IPS DF 6.9 (cell line): Measurements from ENCODE around the gene MTRF1.

Source experiments
- DNase-seq: peaks from one replicate; pipeline ENCODE4 v3.0.0-alpha.2; 2013; ENCODE audit warnings: low read depth, low spot score
- H3K27ac ChIP-seq: one replicate; pipeline ENCODE4 v1.5.1; 2013; ENCODE audit warnings: low read length, control low read depth
- H3K27me3 ChIP-seq: 2 replicates; pipeline ENCODE4 v1.6.1; 2013; ENCODE audit warnings: mild to moderate bottlenecking, low read length; ENCODE audit not compliant: control insufficient read depth, insufficient read depth
- H3K36me3 ChIP-seq: 2 replicates; pipeline ENCODE4 v1.6.1; 2013; ENCODE audit warnings: low read length; ENCODE audit not compliant: control insufficient read depth, insufficient read depth
- H3K4me1 ChIP-seq: 2 replicates; pipeline ENCODE4 v1.6.1; 2013; ENCODE audit warnings: low read length; ENCODE audit not compliant: control insufficient read depth, insufficient read depth
- H3K4me3 ChIP-seq: 2 replicates; pipeline ENCODE4 v1.5.1; 2013; ENCODE audit warnings: mild to moderate bottlenecking, low read length
- H3K9me3 ChIP-seq: 2 replicates; pipeline ENCODE4 v1.6.1; 2013; ENCODE audit warnings: low read length, inconsistent platforms; ENCODE audit not compliant: control insufficient read depth, insufficient read depth
- WGBS: extraction: QIAGEN DNeasy Blood & Tissue Kit; methylation state at CpG from one replicate; pipeline ENCODE4 v1.1.7; 2013; ENCODE audit warnings: mixed read lengths, missing lambda C conversion rate; ENCODE audit not compliant: insufficient read length, insufficient coverage; 5-methylcytosine and 5-hydroxymethylcytosine counted together

MTRF1 gene

DNA sequence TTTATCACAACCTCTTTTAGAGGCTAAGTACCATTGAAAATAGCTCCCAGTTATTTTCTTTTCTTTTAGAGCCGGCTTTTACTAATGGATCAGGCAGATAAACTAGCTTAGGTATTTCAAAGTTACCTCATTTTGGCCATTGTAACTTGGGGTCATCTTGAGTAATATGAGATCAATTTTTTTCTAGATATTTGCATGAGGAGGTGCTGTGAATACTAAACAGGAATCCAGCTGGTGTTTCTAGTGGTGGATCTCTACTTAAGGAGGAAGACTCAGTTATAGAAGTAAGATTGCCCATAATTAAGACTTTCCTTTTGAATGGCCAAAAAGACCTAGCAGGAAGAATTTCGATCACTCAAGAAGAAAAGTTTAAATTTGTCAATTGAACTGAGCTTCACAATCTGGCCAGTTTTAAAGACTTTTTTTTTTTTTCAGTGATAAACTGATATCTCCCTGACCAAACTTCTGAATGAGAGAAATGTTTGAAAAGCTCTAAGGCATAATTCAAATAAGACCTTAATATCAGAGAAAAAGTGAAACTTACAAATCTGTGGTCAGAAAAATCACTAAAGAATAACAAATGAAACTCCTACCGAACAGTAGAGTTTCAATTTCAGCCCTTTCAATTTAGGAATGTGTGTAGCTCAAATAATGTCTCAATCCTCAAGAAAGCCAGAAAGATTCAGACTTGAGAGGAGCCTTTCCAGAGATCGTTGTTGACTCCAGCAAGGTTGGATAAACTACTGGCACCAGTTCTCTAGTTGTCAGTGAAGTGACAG lies 36.1 kb upstream of the MTRF1 start:
- Histone ChIP-seq H3K4me3 (no peak overlapping the region), H3K4me1 (no peaks in the 10 kb centered on the region), H3K36me3 (no peaks in the 10 kb centered on the region), H3K27me3 (no peaks in the 10 kb centered on the region), H3K9me3 (no peaks in the 10 kb centered on the region), H3K27ac (no peak overlapping the region)
- no peak for DNase-seq
- no CpG with 5 or more reads among the region's 4 CpGs for WGBS

DNA sequence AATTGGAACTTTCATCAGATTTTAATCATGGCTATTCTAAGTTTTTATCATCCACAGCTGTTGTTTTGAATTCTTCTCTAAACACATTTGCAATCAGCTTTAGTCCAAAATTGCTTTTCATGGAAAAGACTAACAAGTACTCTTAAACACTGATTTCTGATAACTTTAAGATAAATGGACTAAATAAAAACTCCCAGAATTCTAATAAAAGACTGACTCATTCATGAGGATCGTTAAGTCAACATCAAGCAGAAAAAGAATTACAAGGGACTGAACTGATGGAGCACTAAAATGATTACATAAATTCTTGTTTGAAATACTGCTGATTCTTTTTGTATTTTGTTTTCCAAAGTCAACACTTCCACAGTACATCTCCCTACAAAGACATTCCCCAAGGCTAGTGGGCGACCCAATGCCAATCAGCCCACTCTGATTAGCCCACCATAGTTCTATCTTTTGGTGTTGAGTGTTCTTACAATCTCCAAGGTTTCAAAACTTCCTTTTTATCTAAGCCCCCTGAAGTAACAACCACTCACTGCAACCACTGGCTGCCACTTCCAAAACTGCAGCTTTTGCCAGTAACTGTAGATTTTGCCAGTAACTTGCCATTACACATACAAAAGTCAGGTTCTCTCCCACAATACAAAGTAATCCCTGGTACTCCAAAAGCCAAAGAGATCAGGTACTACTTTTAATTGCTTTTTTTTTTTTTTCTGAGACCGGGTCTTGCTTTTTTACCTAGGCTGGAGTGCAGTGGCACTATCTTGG lies 33.7 kb upstream of the MTRF1 start:
- H3K27me3 ChIP-seq, result no peaks in the 10 kb centered on the region
- no peaks in the 10 kb centered on the region for H3K9me3 ChIP-seq
- H3K4me1 ChIP-seq, result no peaks in the 10 kb centered on the region
- H3K36me3 ChIP-seq, result no peaks in the 10 kb centered on the region
- H3K4me3 ChIP-seq, result no peak overlapping the region
- no peak overlapping the region for H3K27ac ChIP-seq
- DNase-seq, result no peak
- WGBS, result no CpG with 5 or more reads among the region's 3 CpGs

DNA sequence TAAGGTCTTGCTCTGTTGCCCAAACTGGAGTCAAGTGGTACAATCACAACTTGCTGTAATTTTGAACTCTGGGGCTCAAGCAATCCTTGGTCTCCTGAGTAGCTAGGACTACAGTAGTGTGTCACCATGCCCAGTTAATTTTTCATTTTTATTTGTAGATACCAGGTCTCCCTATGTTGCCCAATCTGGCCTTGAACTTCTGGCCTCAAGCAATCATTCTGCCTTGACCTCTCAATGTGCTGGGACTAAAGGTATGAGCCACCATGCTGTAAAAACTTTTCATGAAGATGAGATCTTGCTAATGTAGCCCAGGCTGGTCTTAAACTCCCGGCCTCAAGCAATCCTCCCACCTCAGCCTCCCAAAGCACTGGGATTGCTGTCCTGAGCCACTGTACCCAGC lies 32.6 kb upstream of the MTRF1 start:
- Histone ChIP-seq H3K27ac (no peak overlapping the region), H3K4me1 (no peaks in the 10 kb centered on the region), H3K27me3 (no peaks in the 10 kb centered on the region), H3K36me3 (no peaks in the 10 kb centered on the region), H3K4me3 (no peak overlapping the region), H3K9me3 (no peaks in the 10 kb centered on the region)
- WGBS, result no CpG with 5 or more reads among the region's 1 CpG
- DNase-seq, result no peak

DNA sequence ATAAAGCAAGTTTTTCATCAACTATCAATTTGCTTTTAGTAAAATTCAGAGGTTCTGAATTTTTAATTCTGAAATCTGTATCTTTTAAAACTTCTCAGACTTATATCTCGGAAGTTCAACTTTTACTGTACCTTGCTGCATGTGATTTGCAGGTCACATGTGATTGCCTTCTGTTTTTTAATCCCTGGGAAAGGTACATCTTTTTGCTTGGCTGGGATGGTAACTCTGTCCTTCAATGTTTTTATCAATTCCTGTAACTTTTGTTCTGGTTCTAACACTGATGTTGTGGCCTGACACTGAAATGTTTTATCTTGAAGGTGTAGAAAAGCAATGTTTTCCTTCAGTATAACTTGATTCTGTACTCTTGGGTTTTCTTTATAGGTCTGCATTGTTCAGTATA lies 31.5 kb upstream of the MTRF1 start:
- H3K9me3 ChIP-seq, result no peaks in the 10 kb centered on the region
- H3K27ac ChIP-seq, result no peak overlapping the region
- no peak for DNase-seq
- H3K4me1 ChIP-seq, result no peaks in the 10 kb centered on the region
- no CpG with 5 or more reads among the region's 1 CpG for WGBS
- no peaks in the 10 kb centered on the region for H3K36me3 ChIP-seq
- no peak overlapping the region for H3K4me3 ChIP-seq
- H3K27me3 ChIP-seq, result no peaks in the 10 kb centered on the region

DNA sequence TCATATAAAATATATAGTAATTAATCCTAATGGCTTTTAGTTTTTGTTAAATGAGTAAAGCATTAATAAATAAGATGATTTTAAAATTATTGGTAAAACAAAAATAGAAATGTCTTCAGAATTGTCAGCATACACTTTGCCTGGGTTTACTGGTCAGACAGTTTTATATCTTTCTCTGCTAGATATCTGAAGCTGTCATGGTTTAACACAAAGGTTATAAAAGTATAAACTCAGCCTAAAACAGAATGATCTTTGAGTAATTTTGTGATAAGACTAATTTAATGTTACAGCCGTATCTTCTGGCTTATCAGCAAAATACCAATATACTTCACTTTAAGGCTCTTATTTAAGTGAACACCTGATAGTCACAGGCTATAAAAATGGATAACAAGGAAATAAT lies 29.9 kb upstream of the MTRF1 start:
- WGBS, result no CpG with 5 or more reads among the region's 1 CpG
- no peak overlapping the region for H3K27ac ChIP-seq
- no peaks in the 10 kb centered on the region for H3K4me1 ChIP-seq
- no peak for DNase-seq
- no peaks in the 10 kb centered on the region for H3K9me3 ChIP-seq
- H3K4me3 ChIP-seq, result no peak overlapping the region
- H3K36me3 ChIP-seq, result no peaks in the 10 kb centered on the region
- no peaks in the 10 kb centered on the region for H3K27me3 ChIP-seq

DNA sequence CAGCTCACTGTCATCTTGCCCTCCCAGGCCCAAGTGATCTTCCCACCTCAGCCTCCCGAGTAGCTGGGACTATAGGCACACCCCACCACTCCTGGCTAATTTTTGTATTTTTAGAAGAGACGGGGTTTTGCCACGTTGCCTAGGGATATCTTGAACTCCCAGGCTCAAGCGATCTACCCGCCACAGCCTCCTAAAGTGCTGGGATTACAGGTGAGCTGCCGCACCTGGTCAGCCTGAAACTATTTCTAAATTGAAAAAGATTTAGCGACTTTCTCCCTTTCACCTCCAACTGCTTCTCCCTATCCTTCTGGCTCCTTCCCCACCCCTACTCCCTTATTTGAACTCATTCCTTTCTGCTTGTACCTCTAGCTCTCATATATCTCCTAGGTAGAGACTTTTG lies 27.9 kb upstream of the MTRF1 start:
- Histone ChIP-seq H3K9me3 (no peaks in the 10 kb centered on the region), H3K4me3 (no peak overlapping the region), H3K27me3 (no peaks in the 10 kb centered on the region), H3K27ac (no peak overlapping the region), H3K4me1 (peaks cover 3% of the 10 kb centered on the region; the same call in 1 of the 2 replicates), H3K36me3 (no peaks in the 10 kb centered on the region)
- no CpG with 5 or more reads among the region's 7 CpGs for WGBS
- DNase-seq, result no peak

DNA sequence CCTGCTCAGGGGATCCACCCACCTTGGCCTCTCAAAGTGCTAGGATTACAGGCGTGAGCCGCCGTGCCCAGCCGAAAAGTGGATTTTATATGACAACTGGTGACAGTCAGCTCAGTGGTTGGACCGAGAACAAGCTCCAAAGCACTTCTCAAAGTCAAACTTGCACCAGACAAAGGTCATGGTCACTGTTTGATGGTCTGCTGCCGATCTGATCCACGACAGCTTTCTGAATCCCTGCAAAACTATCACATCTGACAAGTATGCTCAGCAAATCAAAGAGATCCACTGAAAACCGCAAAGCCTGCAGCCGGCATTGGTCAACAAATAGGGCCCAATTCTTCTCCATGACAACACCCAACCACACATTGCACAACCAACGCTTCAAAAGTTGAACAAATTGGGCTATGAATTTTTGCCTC lies 26.1 kb upstream of the MTRF1 start:
- WGBS, result no CpG with 5 or more reads among the region's 10 CpGs
- DNase-seq, result no peak
- Histone ChIP-seq H3K27me3 (no peaks in the 10 kb centered on the region), H3K27ac (no peak overlapping the region), H3K36me3 (no peaks in the 10 kb centered on the region), H3K9me3 (no peaks in the 10 kb centered on the region), H3K4me1 (peaks cover 3% of the 10 kb centered on the region; the same call in 1 of the 2 replicates), H3K4me3 (no peak overlapping the region)

DNA sequence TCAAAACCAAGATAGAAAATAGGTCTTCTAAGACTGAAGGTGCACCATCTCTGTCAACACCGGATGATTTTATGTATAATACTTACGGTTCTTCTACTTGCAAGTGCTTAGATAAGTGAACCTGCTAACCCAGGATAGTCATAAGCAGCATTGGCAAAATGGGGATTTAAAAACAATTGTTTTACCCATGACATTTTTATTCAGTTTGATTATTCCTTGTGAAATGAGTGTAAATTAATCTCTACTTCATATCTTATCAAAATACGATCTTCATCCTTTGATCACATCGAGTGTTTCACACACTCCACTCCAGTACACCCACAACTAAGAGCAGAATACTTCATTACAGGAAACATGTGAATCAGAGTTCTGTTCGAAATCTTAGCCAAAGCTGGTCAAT lies 23.0 kb upstream of the MTRF1 start:
- H3K4me3 ChIP-seq, result no peak overlapping the region
- H3K9me3 ChIP-seq, result no peaks in the 10 kb centered on the region
- WGBS, result 100% methylated on average over 2 of the region's 5 CpGs
- peaks cover 3% of the 10 kb centered on the region; the same call in 1 of the 2 replicates for H3K4me1 ChIP-seq
- DNase-seq, result no peak
- no peaks in the 10 kb centered on the region for H3K36me3 ChIP-seq
- H3K27me3 ChIP-seq, result no peaks in the 10 kb centered on the region
- no peak overlapping the region for H3K27ac ChIP-seq

DNA sequence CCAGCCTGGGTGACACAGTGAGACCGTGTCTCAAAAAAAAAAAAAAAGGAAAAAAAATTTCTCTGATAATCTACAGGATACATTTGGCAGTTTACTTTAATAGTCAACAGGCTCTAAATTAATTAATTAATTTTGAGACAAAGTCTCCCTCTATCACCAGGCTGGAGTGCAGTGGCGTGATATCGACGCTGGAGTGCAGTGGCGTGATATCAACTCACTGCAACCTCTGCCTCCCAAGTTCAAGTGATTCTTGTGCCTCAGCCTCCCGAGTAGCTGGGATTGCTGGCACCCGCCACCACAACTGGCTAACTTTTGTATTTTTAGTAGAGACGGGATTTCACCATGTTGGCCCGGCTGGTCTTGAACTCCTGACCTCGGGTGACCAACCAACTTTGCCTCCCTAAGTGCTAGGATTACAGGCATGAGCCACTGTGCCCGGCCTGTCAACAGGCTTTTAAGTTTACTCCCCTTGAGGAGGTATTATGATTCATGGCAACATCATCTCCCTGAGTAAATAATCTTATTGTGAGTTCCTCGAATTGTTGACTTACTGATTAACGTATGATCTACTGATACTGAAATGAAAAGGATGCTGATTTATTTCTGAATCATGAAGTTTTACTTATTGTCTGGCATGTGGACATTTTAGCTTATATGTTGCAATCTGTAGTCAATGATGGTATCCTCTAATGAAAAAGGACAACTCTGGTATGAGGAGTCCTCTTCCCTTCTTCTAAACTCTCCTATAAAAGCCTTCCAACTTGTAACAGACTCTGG lies 21.3 kb upstream of the MTRF1 start:
- WGBS, result no CpG with 5 or more reads among the region's 13 CpGs
- H3K4me1 ChIP-seq, result peaks cover 3% of the 10 kb centered on the region; the same call in 1 of the 2 replicates
- no peaks in the 10 kb centered on the region for H3K36me3 ChIP-seq
- H3K9me3 ChIP-seq, result no peaks in the 10 kb centered on the region
- H3K27ac ChIP-seq, result no peak overlapping the region
- H3K4me3 ChIP-seq, result no peak overlapping the region
- no peak for DNase-seq
- no peaks in the 10 kb centered on the region for H3K27me3 ChIP-seq

DNA sequence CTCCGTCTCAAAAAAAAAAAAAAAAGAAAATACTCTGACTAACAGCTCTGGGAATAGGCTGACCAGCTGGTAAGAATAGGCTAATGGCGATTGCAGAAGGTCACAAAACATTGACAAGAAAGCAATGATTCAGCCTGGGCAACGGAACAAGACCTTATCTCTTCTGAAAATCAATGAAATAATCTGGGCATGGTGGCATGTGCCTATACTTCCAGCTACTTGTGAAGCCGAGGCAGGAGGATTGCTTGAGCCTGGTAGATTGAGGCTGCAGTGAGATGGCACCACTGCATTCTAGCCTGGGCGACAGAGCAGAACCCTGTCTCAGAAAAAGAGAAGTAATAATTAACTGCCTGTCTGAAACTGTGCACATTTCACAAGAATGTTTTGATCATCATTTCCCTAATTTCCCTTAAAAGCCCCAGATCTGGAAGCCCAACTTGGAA lies 18.8 kb upstream of the MTRF1 start:
- H3K4me3 ChIP-seq, result no peak overlapping the region
- H3K36me3 ChIP-seq, result no peaks in the 10 kb centered on the region
- no CpG with 5 or more reads among the region's 5 CpGs for WGBS
- no peak overlapping the region for H3K27ac ChIP-seq
- H3K4me1 ChIP-seq, result peaks cover 2% of the 10 kb centered on the region; the same call in 1 of the 2 replicates
- no peaks in the 10 kb centered on the region for H3K9me3 ChIP-seq
- H3K27me3 ChIP-seq, result no peaks in the 10 kb centered on the region
- no peak for DNase-seq
